HepG2 (cell line): ENCODE results near the gene DYNC2I2. TPM values are rescaled to one million over a fixed set of nuclear protein-coding genes. Genes with fewer than 3 reads are reported as not detected.

Experiments
- ARHGAP35 ChIP-seq: sonication (generic); formaldehyde crosslinking; IDR thresholded peaks from 2 replicates; pipeline ENCODE4 v1.9.0; 2022; ENCODE audit warnings: mild to moderate bottlenecking, inconsistent platforms, moderate library complexity, missing genetic modification reagents, borderline replicate concordance
- ATF1 ChIP-seq: IDR thresholded peaks from 2 replicates; pipeline ENCODE4 v1.6.1; 2016; ENCODE audit warnings: mild to moderate bottlenecking, control low read depth
- BHLHE40 ChIP-seq: IDR thresholded peaks from 2 replicates; pipeline ENCODE4 v1.6.1; 2011; ENCODE audit warnings: low read length, improper control_type of control experiment
- DNMT1 ChIP-seq: sonication (generic); formaldehyde crosslinking; IDR thresholded peaks from 2 replicates; pipeline ENCODE4 v1.5.1; 2020; ENCODE audit warnings: mild to moderate bottlenecking, missing genetic modification reagents
- DR1 ChIP-seq: sonication (generic); formaldehyde crosslinking; IDR thresholded peaks from 2 replicates; pipeline ENCODE4 v1.8.0; 2021; ENCODE audit warnings: mild to moderate bottlenecking, missing genetic modification reagents, inconsistent platforms
- GATA4 ChIP-seq: sonication (generic); IDR thresholded peaks from 2 replicates; pipeline ENCODE4 v1.6.1; 2016; ENCODE audit warnings: antibody characterized with exemption, low read depth, borderline replicate concordance
- HNF4A ChIP-seq: sonication (generic); formaldehyde crosslinking; IDR thresholded peaks from 2 replicates; pipeline ENCODE4 v1.4.0; 2020; ENCODE audit warnings: missing genetic modification reagents
- JARID2 ChIP-seq: sonication (generic); formaldehyde crosslinking; IDR thresholded peaks from 2 replicates; pipeline ENCODE4 v1.8.1; 2023; ENCODE audit warnings: missing genetic modification reagents, inconsistent platforms; ENCODE audit not compliant: insufficient replicate concordance
- MEIS2 ChIP-seq: sonication (generic); formaldehyde crosslinking; IDR thresholded peaks from 2 replicates; pipeline ENCODE4 v1.9.0; 2021; ENCODE audit warnings: mild to moderate bottlenecking, missing genetic modification reagents
- NFKB2 ChIP-seq: sonication (generic); formaldehyde crosslinking; IDR thresholded peaks from 2 replicates; pipeline ENCODE4 v1.4.0; 2020; ENCODE audit warnings: missing genetic modification reagents, borderline replicate concordance
- RAD51 ChIP-seq: fragments of 450-650 bp; IDR thresholded peaks from 2 replicates; pipeline ENCODE4 v1.6.1; 2016; ENCODE audit warnings: borderline replicate concordance
- SMAD3 ChIP-seq: sonication (generic); formaldehyde crosslinking; IDR thresholded peaks from 2 replicates; pipeline ENCODE4 v1.4.0; 2020; ENCODE audit warnings: missing genetic modification reagents
- TBX3 ChIP-seq: fragments of 450-650 bp; IDR thresholded peaks from 2 replicates; pipeline ENCODE4 v1.6.1; 2017; ENCODE audit warnings: antibody characterized with exemption, mild to moderate bottlenecking, inconsistent platforms, borderline replicate concordance
- TCF12 ChIP-seq, 2 experiments: fragments of 450-650 bp in 1 of 2; sonication (generic) in 1 of 2; formaldehyde crosslinking in 1 of 2; IDR thresholded peaks; 2 replicates each; pipeline versions ENCODE4 v1.6.1 to v1.8.0; 2017 to 2022; ENCODE audit warnings: antibody characterized with exemption in 1 of 2, mild to moderate bottlenecking in 1 of 2, missing genetic modification reagents in 1 of 2, moderate library complexity in 1 of 2
- TOPORS ChIP-seq: sonication (generic); formaldehyde crosslinking; IDR thresholded peaks from 2 replicates; pipeline ENCODE4 v1.8.0; 2023; ENCODE audit warnings: mild to moderate bottlenecking, missing genetic modification reagents
- ZBTB21 ChIP-seq: sonication (generic); formaldehyde crosslinking; IDR thresholded peaks from 2 replicates; pipeline ENCODE4 v1.4.0; 2020; ENCODE audit warnings: missing genetic modification reagents
- ZNF207 ChIP-seq: fragments of 450-650 bp; IDR thresholded peaks from 2 replicates; pipeline ENCODE4 v1.6.1; 2016; ENCODE audit warnings: antibody characterized with exemption, borderline replicate concordance
- ZNF343 ChIP-seq: sonication (generic); formaldehyde crosslinking; IDR thresholded peaks from 2 replicates; pipeline ENCODE4 v1.4.0; 2020; ENCODE audit warnings: mild to moderate bottlenecking, missing genetic modification reagents
- ZNF530 ChIP-seq: sonication (generic); formaldehyde crosslinking; IDR thresholded peaks from 2 replicates; pipeline ENCODE4 v1.5.0; 2020; ENCODE audit warnings: low read depth, mild to moderate bottlenecking, missing genetic modification reagents
- ZNF562 ChIP-seq: sonication (generic); formaldehyde crosslinking; IDR thresholded peaks from 2 replicates; pipeline ENCODE4 v1.8.0; 2022; ENCODE audit warnings: missing genetic modification reagents, borderline replicate concordance
- polyA plus RNA-seq, 8 experiments: library from polyadenylated mRNA; depleted of rRNA in 3 of 8; stranded (reverse) in 7 of 8; unstranded in 1 of 8; fragments of >200 nt; fragmentation: Illumina TruSeq in 4 of 8; extraction: Trizol in 4 of 8; gene quantifications; 2 replicates each; pipeline versions ENCODE4 v1.2.1 to v1.2.3, GENCODE V29; 2011 to 2016; ENCODE audit warnings: low read depth in 4 of 8, missing spikeins in 1 of 8, mixed read lengths in 1 of 8; ENCODE audit not compliant: insufficient read depth in 1 of 8
- total RNA-seq, 5 experiments: library from RNA; depleted of rRNA; stranded (reverse); fragments of >200 nt; fragmentation: Illumina TruSeq; extraction: Trizol; gene quantifications; 2 replicates each; pipeline ENCODE4 v1.2.3, GENCODE V29; 2016; ENCODE audit warnings: low read depth in 1 of 5
- TF ChIP-seq, protein P1 (sequence below): sonication (generic); formaldehyde crosslinking; IDR thresholded peaks from 2 replicates; pipeline ENCODE4 v1.4.0; 2020; ENCODE audit warnings: missing genetic modification reagents
- TF ChIP-seq, protein P2 (sequence below): sonication (generic); IDR thresholded peaks from 2 replicates; pipeline ENCODE4 v1.6.1; 2016; ENCODE audit warnings: low read depth, borderline replicate concordance
- TF ChIP-seq, protein P3 (sequence below): sonication (generic); formaldehyde crosslinking; IDR thresholded peaks from 2 replicates; pipeline ENCODE4 v1.4.0; 2020; ENCODE audit warnings: mild to moderate bottlenecking, missing genetic modification reagents

The DYNC2I2 gene
- total and polyA plus RNA-seq, 2 of the 13 experiments (the other 11 are each of a cell fraction or from before 2014, with no cell fraction given): 13.7 to 40.2 TPM

DNA sequence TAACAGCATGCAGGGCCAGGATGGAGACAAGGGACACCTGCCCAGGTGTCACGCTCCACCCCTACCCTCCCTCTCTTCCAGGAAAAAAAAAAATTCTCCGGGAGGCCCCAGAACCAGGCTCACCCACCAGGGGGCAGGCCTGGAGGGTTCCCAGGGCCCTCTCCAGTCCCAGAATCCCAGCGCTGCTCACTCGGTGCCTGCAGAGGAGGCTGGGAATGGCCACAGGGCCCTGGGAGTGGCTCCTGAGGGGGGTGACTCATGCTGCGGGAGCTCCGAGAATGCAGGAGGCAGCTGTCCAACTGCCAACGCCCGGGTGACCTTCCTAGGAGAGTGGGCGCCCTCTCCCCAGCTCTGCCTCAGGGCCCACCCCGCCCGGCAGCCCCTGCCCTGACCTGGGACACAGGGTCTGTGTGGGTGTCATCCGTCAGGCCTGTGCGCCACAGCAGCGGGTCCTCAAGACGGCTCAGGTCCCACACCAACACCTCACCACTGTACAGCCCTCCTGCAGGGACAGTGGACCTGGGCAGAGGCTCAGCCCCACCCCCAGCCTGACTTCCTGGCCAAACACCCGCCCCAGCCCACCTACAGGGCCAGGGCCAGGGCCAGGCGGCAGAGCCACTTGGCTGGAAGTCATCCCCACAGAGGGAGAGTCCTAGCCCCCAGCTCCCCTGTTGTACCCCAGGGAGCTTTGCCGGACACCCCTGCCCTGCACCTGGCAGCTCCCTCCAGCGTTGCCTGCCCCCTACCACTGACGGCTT lies 21.2 kb downstream of the DYNC2I2 start (continued):
- no peak for TF ChIP-seq ZNF343 (CRISPR knock-in tag)
- peak; percentile 57; the same call in 1 of the 2 replicates for TF ChIP-seq MEIS2 (CRISPR knock-in tag)
- peak; percentile 64; the same call in 1 of the 2 replicates for TF ChIP-seq TOPORS (CRISPR knock-in tag)
- TF ChIP-seq JARID2 (CRISPR knock-in tag): no peak
- TF ChIP-seq DR1 (CRISPR knock-in tag): no peak
- TF ChIP-seq SMAD3 (CRISPR knock-in tag): no peak
- TF ChIP-seq TBX3: no peak
- TF ChIP-seq DNMT1 (CRISPR knock-in tag): no peak
- TF ChIP-seq HNF4A (CRISPR knock-in tag): no peak; the same call in 1 of the 2 replicates
- no peak for TF ChIP-seq ZNF207
- no peak for TF ChIP-seq GATA4
- TF ChIP-seq ZNF562 (CRISPR knock-in tag): no peak
- no peak for TF ChIP-seq ATF1 (CRISPR knock-in tag)
- TF ChIP-seq NFKB2 (CRISPR knock-in tag): no peak; the same call in 1 of the 2 replicates
- TF ChIP-seq TCF12 (IDR thresholded peaks at IDR 0.05): no peak
- TF ChIP-seq TCF12 (CRISPR knock-in tag; IDR thresholded peaks at IDR 0.05): no peak
- TF ChIP-seq ZBTB21: no peak
- no peak for TF ChIP-seq ARHGAP35 (CRISPR knock-in tag)
- TF ChIP-seq, protein P1, sequence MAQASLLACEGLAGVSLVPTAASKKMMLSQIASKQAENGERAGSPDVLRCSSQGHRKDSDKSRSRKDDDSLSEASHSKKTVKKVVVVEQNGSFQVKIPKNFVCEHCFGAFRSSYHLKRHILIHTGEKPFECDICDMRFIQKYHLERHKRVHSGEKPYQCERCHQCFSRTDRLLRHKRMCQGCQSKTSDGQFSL (CRISPR knock-in tag): no peak
- TF ChIP-seq, protein P2, sequence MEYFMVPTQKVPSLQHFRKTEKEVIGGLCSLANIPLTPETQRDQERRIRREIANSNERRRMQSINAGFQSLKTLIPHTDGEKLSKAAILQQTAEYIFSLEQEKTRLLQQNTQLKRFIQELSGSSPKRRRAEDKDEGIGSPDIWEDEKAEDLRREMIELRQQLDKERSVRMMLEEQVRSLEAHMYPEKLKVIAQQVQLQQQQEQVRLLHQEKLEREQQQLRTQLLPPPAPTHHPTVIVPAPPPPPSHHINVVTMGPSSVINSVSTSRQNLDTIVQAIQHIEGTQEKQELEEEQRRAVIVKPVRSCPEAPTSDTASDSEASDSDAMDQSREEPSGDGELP: peak; percentile 87; the same call in 1 of the 2 replicates
- TF ChIP-seq ZNF530: no peak
- 0 out of 2 replicates have a peak, but pooled peaks have one; percentile 2 for TF ChIP-seq BHLHE40
- TF ChIP-seq, protein P3, sequence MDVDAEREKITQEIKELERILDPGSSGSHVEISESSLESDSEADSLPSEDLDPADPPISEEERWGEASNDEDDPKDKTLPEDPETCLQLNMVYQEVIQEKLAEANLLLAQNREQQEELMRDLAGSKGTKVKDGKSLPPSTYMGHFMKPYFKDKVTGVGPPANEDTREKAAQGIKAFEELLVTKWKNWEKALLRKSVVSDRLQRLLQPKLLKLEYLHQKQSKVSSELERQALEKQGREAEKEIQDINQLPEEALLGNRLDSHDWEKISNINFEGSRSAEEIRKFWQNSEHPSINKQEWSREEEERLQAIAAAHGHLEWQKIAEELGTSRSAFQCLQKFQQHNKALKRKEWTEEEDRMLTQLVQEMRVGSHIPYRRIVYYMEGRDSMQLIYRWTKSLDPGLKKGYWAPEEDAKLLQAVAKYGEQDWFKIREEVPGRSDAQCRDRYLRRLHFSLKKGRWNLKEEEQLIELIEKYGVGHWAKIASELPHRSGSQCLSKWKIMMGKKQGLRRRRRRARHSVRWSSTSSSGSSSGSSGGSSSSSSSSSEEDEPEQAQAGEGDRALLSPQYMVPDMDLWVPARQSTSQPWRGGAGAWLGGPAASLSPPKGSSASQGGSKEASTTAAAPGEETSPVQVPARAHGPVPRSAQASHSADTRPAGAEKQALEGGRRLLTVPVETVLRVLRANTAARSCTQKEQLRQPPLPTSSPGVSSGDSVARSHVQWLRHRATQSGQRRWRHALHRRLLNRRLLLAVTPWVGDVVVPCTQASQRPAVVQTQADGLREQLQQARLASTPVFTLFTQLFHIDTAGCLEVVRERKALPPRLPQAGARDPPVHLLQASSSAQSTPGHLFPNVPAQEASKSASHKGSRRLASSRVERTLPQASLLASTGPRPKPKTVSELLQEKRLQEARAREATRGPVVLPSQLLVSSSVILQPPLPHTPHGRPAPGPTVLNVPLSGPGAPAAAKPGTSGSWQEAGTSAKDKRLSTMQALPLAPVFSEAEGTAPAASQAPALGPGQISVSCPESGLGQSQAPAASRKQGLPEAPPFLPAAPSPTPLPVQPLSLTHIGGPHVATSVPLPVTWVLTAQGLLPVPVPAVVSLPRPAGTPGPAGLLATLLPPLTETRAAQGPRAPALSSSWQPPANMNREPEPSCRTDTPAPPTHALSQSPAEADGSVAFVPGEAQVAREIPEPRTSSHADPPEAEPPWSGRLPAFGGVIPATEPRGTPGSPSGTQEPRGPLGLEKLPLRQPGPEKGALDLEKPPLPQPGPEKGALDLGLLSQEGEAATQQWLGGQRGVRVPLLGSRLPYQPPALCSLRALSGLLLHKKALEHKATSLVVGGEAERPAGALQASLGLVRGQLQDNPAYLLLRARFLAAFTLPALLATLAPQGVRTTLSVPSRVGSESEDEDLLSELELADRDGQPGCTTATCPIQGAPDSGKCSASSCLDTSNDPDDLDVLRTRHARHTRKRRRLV (CRISPR knock-in tag): 0 out of 2 replicates have a peak, but pooled peaks have one; percentile 51
- no peak for TF ChIP-seq RAD51
